BLaER1 treated with 17β-estradiol and CSF1 and Interleukin-3, amounts not matched to agents 10 nM and 100 nM (cell line): ENCODE results near the gene UNC119B.
A peak's percentile ranks its signal among the peaks of the same experiment; 100 is the strongest.

ENCODE experiments used
- H3K27ac ChIP-seq, 11 experiments: shearing (Covaris generic); formaldehyde crosslinking; 2 replicates each; pipeline ENCODE4 v1.8.1; 2022
- H3K27me3 ChIP-seq, 11 experiments: shearing (Covaris generic); formaldehyde crosslinking; 2 replicates each; pipeline ENCODE4 v1.8.1; 2022
- H3K36me3 ChIP-seq, 11 experiments: shearing (Covaris generic); formaldehyde crosslinking; 2 replicates each; pipeline ENCODE4 v1.8.1; 2022
- H3K4me1 ChIP-seq, 10 experiments: shearing (Covaris generic); formaldehyde crosslinking; 2 replicates each; pipeline ENCODE4 v1.8.1; 2022
- H3K4me2 ChIP-seq, 11 experiments: shearing (Covaris generic); formaldehyde crosslinking; 2 replicates each; pipeline ENCODE4 v1.8.1; 2022
- H3K4me3 ChIP-seq, 10 experiments: shearing (Covaris generic); formaldehyde crosslinking; 2 replicates each; pipeline ENCODE4 v1.8.1; 2022
- H3K9ac ChIP-seq, 11 experiments: shearing (Covaris generic); formaldehyde crosslinking; 2 replicates each; pipeline ENCODE4 v1.8.1; 2022
- H3K9me3 ChIP-seq, 11 experiments: shearing (Covaris generic); formaldehyde crosslinking; replicated peaks in 1 of 11; 2 replicates each; pipeline ENCODE4 v1.8.1; 2022
- H4K20me1 ChIP-seq, 11 experiments: shearing (Covaris generic); formaldehyde crosslinking; 2 replicates each; pipeline ENCODE4 v1.8.1; 2022
- Cebpa-rat ChIP-seq, 11 experiments: shearing (Covaris generic); IDR thresholded peaks; 2 replicates each; pipeline ENCODE4 v1.8.1; 2022

Gene UNC119B

DNA sequence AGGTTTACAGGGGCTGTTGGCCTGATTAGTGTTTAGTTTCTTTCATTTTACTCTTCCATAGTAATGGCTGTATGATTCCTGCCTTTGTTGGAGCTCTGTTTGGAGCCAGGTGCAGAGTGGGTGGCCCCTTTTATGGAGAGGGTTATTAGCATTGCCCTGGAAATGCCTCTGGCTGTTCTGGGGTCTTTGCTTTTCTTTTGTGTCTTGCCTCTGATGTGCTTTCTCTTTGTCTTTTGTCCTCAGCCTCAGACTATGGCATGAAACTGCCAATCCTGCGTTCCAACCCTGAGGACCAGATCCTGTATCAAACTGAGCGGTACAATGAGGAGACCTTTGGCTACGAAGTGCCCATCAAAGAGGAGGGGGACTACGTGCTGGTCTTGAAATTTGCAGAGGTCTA, 16.4 kb upstream of the UNC119B start:
- H4K20me1 ChIP-seq, result peaks cover 43 to 72% (median 55%) of the 10 kb centered on the region in 11 experiments; a peak in 21 of 22 replicates
- TF ChIP-seq Cebpa-rat (IDR thresholded peaks at IDR 0.05), result no peak

DNA sequence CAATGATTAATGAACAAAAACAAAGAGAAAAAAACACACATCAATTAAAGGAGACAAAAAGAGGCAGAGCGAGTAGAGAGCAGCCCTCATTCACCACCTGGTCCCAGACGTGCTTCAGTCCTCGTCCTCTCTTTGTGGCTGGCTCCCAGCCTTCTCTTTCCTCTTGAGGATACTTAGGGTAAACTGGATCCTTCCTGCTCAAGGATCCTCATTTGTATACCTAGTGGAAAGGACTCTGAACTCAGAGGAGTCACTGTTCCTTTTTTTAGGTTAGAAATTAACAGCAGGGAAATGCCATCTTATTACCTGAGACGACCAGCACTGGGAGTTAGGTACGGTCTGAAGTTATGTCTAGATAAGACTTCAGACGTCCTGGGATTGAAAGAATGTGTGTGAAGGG, 13.6 kb upstream of the UNC119B start:
- Histone ChIP-seq H3K9ac (no peak overlapping the region), H3K27ac (peak overlapping the region in 2 of 11 experiments; percentile 82 to 83; a peak in 1 of 22 replicates), H3K4me1 (peaks cover 42 to 77% (median 53%) of the 10 kb centered on the region in 10 experiments), H3K27me3 (no peaks in the 10 kb centered on the region), H3K4me3 (no peak overlapping the region), H3K9me3 (no peaks in the 10 kb centered on the region), H4K20me1 (peaks cover 16 to 67% (median 29%) of the 10 kb centered on the region in 11 experiments; a peak in 19 of 22 replicates), H3K4me2 (no peak overlapping the region), H3K36me3 (peaks cover 78 to 97% (median 92%) of the 10 kb centered on the region in 11 experiments)
- no peak for TF ChIP-seq Cebpa-rat (IDR thresholded peaks at IDR 0.05)

More for the DNA sequence above, 16.4 kb upstream of the UNC119B start:
- H3K4me3 ChIP-seq, result no peak overlapping the region
- no peak overlapping the region; a peak in 1 of 22 replicates for H3K27ac ChIP-seq
- peaks cover 58 to 89% (median 64%) of the 10 kb centered on the region in 11 experiments for H3K36me3 ChIP-seq
- H3K9ac ChIP-seq, result no peak overlapping the region
- peaks cover 55 to 90% (median 66%) of the 10 kb centered on the region in 10 experiments for H3K4me1 ChIP-seq
- no peak overlapping the region for H3K4me2 ChIP-seq
- no peaks in the 10 kb centered on the region for H3K27me3 ChIP-seq
- no peaks in the 10 kb centered on the region for H3K9me3 ChIP-seq

DNA sequence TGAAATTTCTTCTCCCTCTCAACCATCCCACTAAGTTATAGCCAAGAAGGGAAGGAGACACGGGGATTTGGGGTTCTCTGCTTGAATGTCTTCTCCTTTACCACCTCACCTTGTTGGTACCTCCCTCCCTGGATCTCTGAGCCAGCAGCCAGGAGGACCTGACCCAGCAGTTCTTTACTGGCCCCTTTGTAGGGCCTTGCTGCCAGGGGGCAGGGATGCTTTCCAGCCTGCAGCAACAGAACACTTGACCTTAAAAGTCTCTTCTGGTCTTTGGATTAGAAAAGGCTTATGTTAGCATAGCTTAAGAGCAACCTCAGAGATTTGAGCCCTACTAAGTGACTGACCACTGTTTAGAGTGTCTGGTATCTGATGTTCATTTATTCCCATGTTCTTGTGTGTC, 12.9 kb upstream of the UNC119B start:
- H3K9ac ChIP-seq, result no peak overlapping the region; a peak in 1 of 22 replicates
- H3K4me3 ChIP-seq, result no peak overlapping the region
- H3K9me3 ChIP-seq, result no peaks in the 10 kb centered on the region
- peaks cover 35 to 70% (median 46%) of the 10 kb centered on the region in 10 experiments for H3K4me1 ChIP-seq
- no peaks in the 10 kb centered on the region for H3K27me3 ChIP-seq
- peak overlapping the region in 8 of 11 experiments; percentile 60 to 91 (median 78); a peak in 11 of 22 replicates for H3K4me2 ChIP-seq
- no peak for TF ChIP-seq Cebpa-rat (IDR thresholded peaks at IDR 0.05)
- peaks cover 86 to 100% (median 97%) of the 10 kb centered on the region in 11 experiments for H3K36me3 ChIP-seq
- peaks cover 8 to 67% (median 22%) of the 10 kb centered on the region in 11 experiments; a peak in 19 of 22 replicates for H4K20me1 ChIP-seq
- H3K27ac ChIP-seq, result peak overlapping the region in 9 of 11 experiments; percentile 4 to 83 (median 78); a peak in 13 of 22 replicates

DNA sequence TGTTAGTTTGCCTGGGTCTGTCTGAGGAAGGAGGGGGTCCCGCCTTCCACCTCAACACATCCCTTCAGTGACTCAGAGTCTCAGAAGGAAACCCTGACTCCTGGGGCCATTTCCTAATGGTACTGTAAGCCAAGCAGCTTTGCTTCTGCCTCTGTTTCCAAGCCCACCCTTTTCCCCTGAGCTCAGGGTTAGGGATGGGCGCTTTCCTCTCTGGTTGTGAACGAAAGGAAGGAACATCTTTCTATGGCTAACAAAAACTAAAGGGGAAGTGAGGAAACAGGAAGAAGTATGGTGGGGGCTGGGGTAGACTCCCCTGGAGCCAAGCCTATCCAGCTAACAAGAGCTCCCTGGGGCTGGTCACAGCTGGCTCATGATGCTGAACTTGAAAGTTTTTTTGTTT, 11.6 kb upstream of the UNC119B start:
- Histone ChIP-seq H3K4me2 (peak overlapping the region; percentile 60 to 91 (median 79)), H3K4me1 (peaks cover 27 to 60% (median 37%) of the 10 kb centered on the region in 10 experiments), H3K9me3 (no peaks in the 10 kb centered on the region), H3K36me3 (peaks cover 87 to 100% (median 97%) of the 10 kb centered on the region in 11 experiments), H4K20me1 (peaks cover 0 to 65% (median 10%) of the 10 kb centered on the region in 11 experiments; a peak in 17 of 22 replicates), H3K4me3 (peak overlapping the region in 4 of 10 experiments; percentile 0 to 29 (median 27); a peak in 6 of 20 replicates), H3K27ac (peak overlapping the region in 10 of 11 experiments; percentile 68 to 83 (median 79); a peak in 21 of 22 replicates), H3K27me3 (no peaks in the 10 kb centered on the region), H3K9ac (peak overlapping the region in 9 of 11 experiments; percentile 45 to 66 (median 57); a peak in 15 of 22 replicates)
- TF ChIP-seq Cebpa-rat (IDR thresholded peaks at IDR 0.05), result peak in 1 of 11 experiments; percentile 58; a peak in 1 of 22 replicates

DNA sequence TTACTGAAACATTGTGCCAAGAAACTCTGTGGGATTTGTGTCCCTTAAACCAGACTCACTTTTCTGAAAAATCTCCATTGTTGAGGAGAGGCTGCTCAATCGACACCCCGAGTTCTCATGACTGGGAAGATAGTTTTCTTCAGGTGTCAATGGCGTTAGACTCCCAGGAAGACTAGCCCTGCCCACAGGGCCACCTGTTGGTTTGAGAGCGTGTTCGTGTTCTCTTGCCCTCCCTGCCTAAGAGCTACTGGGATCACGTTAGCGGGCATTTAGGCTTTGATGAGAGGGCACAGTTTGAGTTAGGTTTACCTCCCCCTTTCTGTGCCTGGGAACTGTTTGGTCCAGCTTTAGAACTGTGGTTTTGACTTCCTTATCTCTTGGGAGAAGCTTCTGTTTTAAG, 10.7 kb upstream of the UNC119B start:
- Histone ChIP-seq H3K9ac (peak overlapping the region; percentile 7 to 63 (median 30); a peak in 10 of 22 replicates), H3K4me2 (peak overlapping the region; percentile 60 to 91 (median 79); a peak in 21 of 22 replicates), H3K27me3 (no peaks in the 10 kb centered on the region), H3K9me3 (no peaks in the 10 kb centered on the region), H3K27ac (peak overlapping the region; percentile 23 to 83 (median 78); a peak in 20 of 22 replicates), H3K4me3 (no peak overlapping the region), H4K20me1 (peaks cover 0 to 57% (median 4%) of the 10 kb centered on the region in 11 experiments; a peak in 11 of 22 replicates), H3K36me3 (peaks cover 82 to 100% (median 96%) of the 10 kb centered on the region in 11 experiments), H3K4me1 (peaks cover 27 to 58% (median 37%) of the 10 kb centered on the region in 10 experiments)
- no peak for TF ChIP-seq Cebpa-rat (IDR thresholded peaks at IDR 0.05)

DNA sequence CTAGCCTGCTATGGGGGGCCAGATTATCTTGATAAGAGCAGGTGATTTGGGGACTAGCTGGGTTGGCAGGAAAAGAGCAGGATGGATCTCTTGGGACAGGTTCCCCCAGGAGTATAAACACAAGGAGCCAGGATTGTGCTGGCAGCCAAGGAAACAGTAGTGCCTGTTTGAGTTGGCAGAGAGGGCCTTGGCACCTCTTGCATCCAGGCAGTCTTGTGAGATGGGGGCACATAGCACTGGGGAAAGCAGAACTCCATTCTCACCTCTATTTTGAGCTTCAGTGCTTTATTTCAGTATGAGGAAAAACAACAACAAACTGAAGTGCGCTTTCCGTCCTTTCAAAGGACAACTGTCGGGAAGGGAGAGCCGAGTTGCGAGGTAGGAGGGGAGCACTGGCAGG, 9.4 kb upstream of the UNC119B start:
- Histone ChIP-seq H4K20me1 (peaks cover 0 to 44% (median 4%) of the 10 kb centered on the region in 11 experiments; a peak in 11 of 22 replicates), H3K27ac (peak overlapping the region in 4 of 11 experiments; percentile 3 to 82 (median 41); a peak in 2 of 22 replicates), H3K27me3 (no peaks in the 10 kb centered on the region), H3K4me2 (no peak overlapping the region), H3K36me3 (peaks cover 76 to 98% (median 94%) of the 10 kb centered on the region in 11 experiments), H3K4me1 (peaks cover 30 to 59% (median 44%) of the 10 kb centered on the region in 10 experiments), H3K9ac (no peak overlapping the region), H3K9me3 (no peaks in the 10 kb centered on the region), H3K4me3 (no peak overlapping the region)
- no peak for TF ChIP-seq Cebpa-rat (IDR thresholded peaks at IDR 0.05)

DNA sequence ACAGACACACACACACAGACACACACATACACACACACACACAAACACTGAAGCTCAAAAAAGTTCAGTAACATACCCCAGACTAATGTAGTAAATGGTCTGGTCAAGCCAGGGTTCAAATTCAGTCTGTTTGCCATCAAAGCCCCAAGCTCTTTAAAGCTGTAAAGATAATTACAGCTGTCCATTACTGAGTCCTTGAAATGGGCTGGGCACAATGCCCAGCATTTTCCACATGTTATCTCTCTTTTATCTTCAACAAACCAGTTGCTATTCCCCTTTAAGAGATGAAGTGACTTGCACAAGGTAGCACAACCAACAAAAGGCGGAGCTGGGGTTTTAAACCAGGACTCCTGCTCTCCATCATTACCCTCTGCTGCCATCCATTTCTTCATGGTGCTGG, 7.6 kb upstream of the UNC119B start:
- no peak overlapping the region for H3K9ac ChIP-seq
- peaks cover 30 to 54% (median 43%) of the 10 kb centered on the region in 10 experiments for H3K4me1 ChIP-seq
- no peak overlapping the region for H3K4me2 ChIP-seq
- no peaks in the 10 kb centered on the region for H3K27me3 ChIP-seq
- no peak overlapping the region for H3K27ac ChIP-seq
- H4K20me1 ChIP-seq, result peaks cover 0 to 42% (median 4%) of the 10 kb centered on the region in 11 experiments; a peak in 11 of 22 replicates
- no peak for TF ChIP-seq Cebpa-rat (IDR thresholded peaks at IDR 0.05)
- H3K36me3 ChIP-seq, result peaks cover 58 to 83% (median 78%) of the 10 kb centered on the region in 11 experiments
- no peaks in the 10 kb centered on the region for H3K9me3 ChIP-seq
- H3K4me3 ChIP-seq, result no peak overlapping the region

DNA sequence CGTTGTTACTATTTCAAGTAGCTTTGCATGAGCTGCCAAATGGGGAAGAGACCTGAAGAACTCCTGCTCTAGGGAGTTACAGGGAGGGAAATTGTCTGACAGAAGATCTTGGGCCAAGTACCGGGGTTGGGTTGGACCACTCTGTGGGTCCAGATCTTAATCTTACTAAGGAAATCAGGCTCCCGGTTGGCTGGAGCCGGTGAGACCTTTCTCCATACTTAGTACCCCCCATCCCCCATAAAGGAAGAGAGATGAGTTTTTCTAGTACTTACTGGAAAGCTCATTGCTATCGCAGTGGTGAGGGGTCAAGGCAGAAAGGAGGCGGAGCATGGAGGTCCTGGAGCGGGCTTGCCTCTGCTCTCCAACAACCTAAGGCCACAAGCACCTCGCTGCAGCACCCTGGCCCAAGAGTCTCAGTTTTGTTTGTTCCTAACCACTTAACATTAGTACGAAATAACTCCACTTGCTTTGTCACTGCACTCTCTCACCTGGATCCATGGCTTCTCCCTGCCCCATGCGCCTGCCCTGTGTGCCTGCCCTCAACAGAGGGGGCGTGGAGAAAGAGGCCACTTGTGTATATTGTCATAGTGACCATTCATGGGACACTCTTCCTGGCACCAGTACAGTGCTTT, 6.8 kb upstream of the UNC119B start:
- Histone ChIP-seq H3K4me3 (no peak overlapping the region), H3K4me2 (no peak overlapping the region), H3K27ac (no peak overlapping the region), H3K27me3 (no peaks in the 10 kb centered on the region), H3K9me3 (no peaks in the 10 kb centered on the region), H4K20me1 (peaks cover 0 to 42% (median 4%) of the 10 kb centered on the region in 11 experiments; a peak in 11 of 22 replicates), H3K4me1 (peaks cover 23 to 54% (median 43%) of the 10 kb centered on the region in 10 experiments), H3K9ac (no peak overlapping the region), H3K36me3 (peaks cover 50 to 75% (median 70%) of the 10 kb centered on the region in 11 experiments)
- TF ChIP-seq Cebpa-rat (IDR thresholded peaks at IDR 0.05), result no peak

DNA sequence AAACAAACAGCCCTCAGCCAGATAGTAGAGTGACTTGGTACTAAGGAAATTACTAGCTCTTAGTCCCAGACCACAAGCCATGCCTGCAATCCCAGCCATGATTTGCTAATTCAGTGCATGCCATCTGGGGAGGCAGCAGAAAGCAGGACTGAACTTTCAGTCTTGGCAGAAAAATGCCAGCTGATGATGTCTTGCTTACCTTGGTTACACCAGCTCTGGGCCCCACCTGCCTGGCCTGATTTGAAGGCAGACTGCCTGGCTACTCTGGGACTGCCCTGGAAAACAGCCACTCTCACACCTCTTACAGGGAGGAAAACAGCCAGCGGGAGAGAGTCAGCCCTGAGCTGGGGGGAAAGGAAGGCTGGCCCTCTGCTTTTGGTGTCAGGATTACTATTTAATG, 4.6 kb upstream of the UNC119B start:
- Histone ChIP-seq H3K4me2 (peak overlapping the region in 7 of 11 experiments; percentile 14 to 44 (median 26); a peak in 13 of 22 replicates), H3K9ac (peak overlapping the region in 5 of 11 experiments; percentile 1 to 37 (median 27); a peak in 7 of 22 replicates), H3K36me3 (peaks cover 36 to 55% (median 49%) of the 10 kb centered on the region in 11 experiments)

More for the DNA sequence above, 4.6 kb upstream of the UNC119B start:
- Histone ChIP-seq H3K4me3 (no peak overlapping the region), H3K4me1 (peaks cover 10 to 51% (median 45%) of the 10 kb centered on the region in 10 experiments), H3K9me3 (no peaks in the 10 kb centered on the region), H3K27ac (peak overlapping the region in 6 of 11 experiments; percentile 8 to 36 (median 14); a peak in 6 of 22 replicates), H3K27me3 (no peaks in the 10 kb centered on the region), H4K20me1 (peaks cover 0 to 30% (median 4%) of the 10 kb centered on the region in 11 experiments; a peak in 8 of 22 replicates)
- TF ChIP-seq Cebpa-rat (IDR thresholded peaks at IDR 0.05), result no peak
